Common myeloid progenitor, CD34-positive (primary cell): ENCODE measurements around the gene ZNF134.
A peak's percentile ranks its signal among the peaks of the same experiment; 100 is the strongest.

Experiments used
- CTCF ChIA-PET: fragments of 350-600 bp; sonication (Branson Sonifier 250); formaldehyde crosslinking; loops from one replicate; lab custom pipeline; 2021; ENCODE audit warnings: antibody characterized with exemption; lab: Charles Lee
- POLR2A ChIA-PET: fragments of 350-600 bp; sonication (Branson Sonifier 250); formaldehyde crosslinking; loops from one replicate; lab custom pipeline; 2021; ENCODE audit warnings: antibody characterized with exemption; lab: Charles Lee
- DNase-seq, 3 donors: peaks; one replicate each; pipeline versions ENCODE4 v3.0.0 to v3.0.0-alpha.2; 2013
- H3K27ac ChIP-seq, 2 experiments: 1 replicate in 1 of 2; 2 replicates in 1 of 2; pipeline ENCODE4 v1.7.0; 2013; ENCODE audit warnings: inconsistent platforms in 2 of 2, low read length in 2 of 2, mild to moderate bottlenecking in 2 of 2, low read depth in 1 of 2, moderate library complexity in 1 of 2; ENCODE audit not compliant: severe bottlenecking in 2 of 2, insufficient read depth in 1 of 2, poor library complexity in 1 of 2
- H3K27me3 ChIP-seq, 5 experiments: replicated peaks in 2 of 5; 1 replicate in 3 of 5; 2 replicates in 2 of 5; pipeline versions ENCODE4 v1.6.1 to v1.7.0; 2013; ENCODE audit warnings: low read length in 4 of 5, mild to moderate bottlenecking in 2 of 5, moderate library complexity in 2 of 5, inconsistent platforms in 1 of 5; ENCODE audit not compliant: insufficient read depth in 5 of 5, control insufficient read depth in 4 of 5
- H3K36me3 ChIP-seq, 4 experiments: 1 replicate in 2 of 4; 2 replicates in 2 of 4; pipeline versions ENCODE4 v1.6.1 to v1.7.0; 2013; ENCODE audit warnings: low read length in 3 of 4, control low read depth in 1 of 4, mild to moderate bottlenecking in 1 of 4; ENCODE audit not compliant: control insufficient read depth in 4 of 4, insufficient read depth in 4 of 4
- H3K4me1 ChIP-seq, 4 experiments: 1 replicate in 3 of 4; 2 replicates in 1 of 4; pipeline versions ENCODE4 v1.6.1 to v1.7.1; 2013; ENCODE audit warnings: low read length in 3 of 4, mild to moderate bottlenecking in 3 of 4, control low read depth in 1 of 4, inconsistent platforms in 1 of 4, moderate library complexity in 1 of 4; ENCODE audit not compliant: control insufficient read depth in 4 of 4, insufficient read depth in 4 of 4; ENCODE audit errors: control extremely low read depth in 1 of 4
- H3K4me3 ChIP-seq, 7 experiments: 1 replicate in 4 of 7; 2 replicates in 3 of 7; pipeline versions ENCODE4 v1.5.1 to v1.7.0; 2013; ENCODE audit warnings: mild to moderate bottlenecking in 7 of 7, low read length in 6 of 7, moderate library complexity in 6 of 7, inconsistent platforms in 2 of 7, low read depth in 2 of 7, control low read depth in 1 of 7; ENCODE audit not compliant: insufficient read depth in 4 of 7, control insufficient read depth in 1 of 7; ENCODE audit errors: extremely low read depth in 1 of 7
- H3K9me3 ChIP-seq, 5 experiments: 1 replicate in 4 of 5; 2 replicates in 1 of 5; pipeline versions ENCODE4 v1.6.1 to v1.7.1; 2013; ENCODE audit warnings: low read length in 4 of 5, mild to moderate bottlenecking in 2 of 5, inconsistent platforms in 1 of 5, low read depth in 1 of 5, moderate library complexity in 1 of 5; ENCODE audit not compliant: control insufficient read depth in 4 of 5, insufficient read depth in 2 of 5; ENCODE audit errors: control extremely low read depth in 1 of 5
- WGBS: methylation state at CpG from one replicate; pipeline ENCODE4 v1.1.5; 2013; ENCODE audit not compliant: insufficient coverage; 5-methylcytosine and 5-hydroxymethylcytosine counted together

ZNF134 gene

GRCh38 chr19:57583104-57583520, 30.9 kb upstream of the ZNF134 start:
- H3K36me3 ChIP-seq, result peaks cover 6 to 26% (median 20%) of the 10 kb centered on the region in 4 experiments
- peaks cover 0 to 24% (median 17%) of the 10 kb centered on the region in 4 experiments for H3K4me1 ChIP-seq
- POLR2A ChIA-PET, result interaction anchor here (0.8 kb wide), 1 partner anchor 83 kb away, joined by 3 read pairs; the partner anchor contains the start of gene ZNF773
- peak overlapping the region in 2 of 7 experiments; percentile 77 to 80 for H3K4me3 ChIP-seq
- CTCF ChIA-PET, result no interaction called here
- WGBS, result 54% methylated on average over 20 of the region's 21 CpGs
- no peak for DNase-seq
- H3K27ac ChIP-seq, result no peak overlapping the region
- H3K27me3 ChIP-seq, result no peaks in the 10 kb centered on the region
- H3K9me3 ChIP-seq, result peaks cover 1 to 41% (median 33%) of the 10 kb centered on the region in 5 experiments

- H3K9me3 ChIP-seq, result peaks cover 1 to 47% (median 39%) of the 10 kb centered on the region in 5 experiments
- peaks cover 8 to 33% (median 26%) of the 10 kb centered on the region in 4 experiments for H3K36me3 ChIP-seq
- WGBS, result 3% methylated on average over 70 of the region's 76 CpGs
- H3K27ac ChIP-seq, result peak within 1 kb of the TSS; percentile 22 to 45
- DNase-seq, result peak; percentile 98 to 99 (median 99)
- CTCF ChIA-PET, result no interaction called here
- no peaks in the 10 kb centered on the region for H3K27me3 ChIP-seq
- H3K4me1 ChIP-seq, result peaks cover 0 to 22% (median 14%) of the 10 kb centered on the region in 4 experiments
- POLR2A ChIA-PET, result interaction anchor here (0.8 kb wide), 1 partner anchor 84 kb away, joined by 3 read pairs; the partner anchor contains the start of gene ZNF773
- peak within 1 kb of the TSS; percentile 69 to 85 (median 77) for H3K4me3 ChIP-seq
Measured at GRCh38 chr19:57583521-57584416, 30.3 kb upstream of the ZNF134 start, which contains the start of gene ZIK1. Gene ZIK1, plus strand, starts transcription at chr19:57584145. Its CDS starts 212 bp downstream, at chr19:57584357.

- ChIA-PET POLR2A (no interaction called here), CTCF (no interaction called here)
- H3K27me3 ChIP-seq, result no peaks in the 10 kb centered on the region
- H3K36me3 ChIP-seq, result peaks cover 29 to 70% (median 62%) of the 10 kb centered on the region in 4 experiments
- peaks cover 0 to 18% (median 14%) of the 10 kb centered on the region in 4 experiments for H3K4me1 ChIP-seq
- no peak overlapping the region for H3K4me3 ChIP-seq
- 100% methylated on average over 1 of the region's 1 CpG for WGBS
- no peak overlapping the region for H3K27ac ChIP-seq
- H3K9me3 ChIP-seq, result peaks cover 6 to 76% (median 66%) of the 10 kb centered on the region in 5 experiments
- DNase-seq, result no peak
Measured at GRCh38 chr19:57587529-57587928, 26.5 kb upstream of the ZNF134 start.

GRCh38 chr19:57599377-57599760, 14.7 kb upstream of the ZNF134 start:
- CTCF ChIA-PET, result no interaction called here
- Histone ChIP-seq H3K4me1 (peaks cover 0 to 13% (median 8%) of the 10 kb centered on the region in 4 experiments), H3K27me3 (no peaks in the 10 kb centered on the region), H3K9me3 (peaks cover under 1 to 28% (median 13%) of the 10 kb centered on the region in 5 experiments), H3K27ac (peak overlapping the region in 1 of 2 experiments; percentile 40), H3K36me3 (peaks cover 0 to 20% (median 10%) of the 10 kb centered on the region in 4 experiments), H3K4me3 (peak overlapping the region; percentile 73 to 98 (median 87))
- POLR2A ChIA-PET, result no interaction called here
- no peak for DNase-seq
- WGBS, result 6% methylated on average over 2 of the region's 8 CpGs

- peak within 1 kb of the TSS; percentile 73 to 98 (median 87) for H3K4me3 ChIP-seq
- H3K27me3 ChIP-seq, result no peaks in the 10 kb centered on the region
- POLR2A ChIA-PET, result no interaction called here
- peaks cover 0 to 13% (median 8%) of the 10 kb centered on the region in 4 experiments for H3K4me1 ChIP-seq
- DNase-seq, result peak; percentile 88 to 93 (median 91)
- peaks cover 2 to 32% (median 18%) of the 10 kb centered on the region in 5 experiments for H3K9me3 ChIP-seq
- CTCF ChIA-PET, result interaction anchor here (1.8 kb wide), 1 partner anchor 14 kb away, joined by 9 read pairs; the partner anchor contains the start of gene ZNF134
- WGBS, result under 1% methylated on average over 49 of the region's 53 CpGs
- peak within 1 kb of the TSS in 1 of 2 experiments; percentile 40 for H3K27ac ChIP-seq
- H3K36me3 ChIP-seq, result peaks cover 2 to 25% (median 15%) of the 10 kb centered on the region in 4 experiments
Measured at GRCh38 chr19:57599761-57600383, 14.2 kb upstream of the ZNF134 start, which contains the start of gene ZNF530. Gene ZNF530, plus strand, starts transcription at chr19:57599885. Its CDS starts 4,461 bp downstream, at chr19:57604346.

GRCh38 chr19:57606931-57607330, 7.1 kb upstream of the ZNF134 start:
- Histone ChIP-seq H3K36me3 (peaks cover 22 to 59% (median 44%) of the 10 kb centered on the region in 4 experiments), H3K27ac (no peak overlapping the region), H3K4me1 (no peaks in the 10 kb centered on the region), H3K4me3 (no peak overlapping the region), H3K9me3 (peaks cover 9 to 70% (median 49%) of the 10 kb centered on the region in 5 experiments), H3K27me3 (no peaks in the 10 kb centered on the region)
- 100% methylated on average over 1 of the region's 5 CpGs for WGBS
- ChIA-PET CTCF (interaction anchor here (0.6 to 0.7 kb wide), 2 partner anchors 12 to 458 kb away, joined by 3 read pairs; no protein-coding TSS in a partner anchor), POLR2A (no interaction called here)
- no peak for DNase-seq
